ENCODE measurements around the gene PNPLA5. TPM values are rescaled to one million over a fixed set of nuclear protein-coding genes. Genes with fewer than 3 reads are reported as not detected.

PNPLA5 gene
- total RNA-seq, 4 donors from 2014 or later = not detected

DNA sequence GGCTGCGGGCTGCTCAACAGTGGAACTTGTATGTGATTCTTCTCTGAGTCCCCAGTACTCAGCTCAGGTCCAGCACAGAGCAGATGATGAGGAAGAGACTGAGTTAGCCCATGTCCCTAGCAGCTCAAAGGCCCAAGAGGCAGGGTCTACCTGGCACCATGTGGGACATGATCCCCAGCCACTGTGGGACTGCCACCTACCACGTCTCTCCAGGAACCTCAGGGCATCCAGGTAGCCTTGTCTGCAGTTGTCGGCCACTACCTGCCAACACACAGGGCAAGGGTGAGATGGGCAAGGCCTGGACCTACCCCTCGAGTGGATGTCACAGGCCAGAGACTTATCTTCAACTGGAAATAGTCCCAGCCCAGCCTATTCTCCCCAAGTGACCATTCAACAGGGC, 4.4 kb downstream of the PNPLA5 start:
- TF ChIP-seq, protein P1, sequence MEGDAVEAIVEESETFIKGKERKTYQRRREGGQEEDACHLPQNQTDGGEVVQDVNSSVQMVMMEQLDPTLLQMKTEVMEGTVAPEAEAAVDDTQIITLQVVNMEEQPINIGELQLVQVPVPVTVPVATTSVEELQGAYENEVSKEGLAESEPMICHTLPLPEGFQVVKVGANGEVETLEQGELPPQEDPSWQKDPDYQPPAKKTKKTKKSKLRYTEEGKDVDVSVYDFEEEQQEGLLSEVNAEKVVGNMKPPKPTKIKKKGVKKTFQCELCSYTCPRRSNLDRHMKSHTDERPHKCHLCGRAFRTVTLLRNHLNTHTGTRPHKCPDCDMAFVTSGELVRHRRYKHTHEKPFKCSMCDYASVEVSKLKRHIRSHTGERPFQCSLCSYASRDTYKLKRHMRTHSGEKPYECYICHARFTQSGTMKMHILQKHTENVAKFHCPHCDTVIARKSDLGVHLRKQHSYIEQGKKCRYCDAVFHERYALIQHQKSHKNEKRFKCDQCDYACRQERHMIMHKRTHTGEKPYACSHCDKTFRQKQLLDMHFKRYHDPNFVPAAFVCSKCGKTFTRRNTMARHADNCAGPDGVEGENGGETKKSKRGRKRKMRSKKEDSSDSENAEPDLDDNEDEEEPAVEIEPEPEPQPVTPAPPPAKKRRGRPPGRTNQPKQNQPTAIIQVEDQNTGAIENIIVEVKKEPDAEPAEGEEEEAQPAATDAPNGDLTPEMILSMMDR (IDR thresholded peaks at IDR 0.05) = no peak
- no peak for TF ChIP-seq POLR2A (IDR thresholded peaks at IDR 0.05)
- Histone ChIP-seq H3K27me3 (peaks cover 6 to 19% of the 10 kb centered on the region in 2 donors), H3K4me3 (no peak overlapping the region), H3K36me3 (no peaks in the 10 kb centered on the region), H3K4me1 (no peaks in the 10 kb centered on the region), H3K9me3 (no peaks in the 10 kb centered on the region), H3K27ac (no peak overlapping the region)
- intact Hi-C loops (cut with DNase I; ENCODE audit: low total_unique reads) = no loop called here
- no peak for DNase-seq

- DNase-seq = no peak
- intact Hi-C loops (cut with DNase I; ENCODE audit: low total_unique reads) = no loop called here
- H3K27me3 ChIP-seq = peaks cover 6 to 14% of the 10 kb centered on the region in 2 donors
- TF ChIP-seq, protein P1 (IDR thresholded peaks at IDR 0.05) = no peak
- TF ChIP-seq POLR2A (IDR thresholded peaks at IDR 0.05) = no peak
- no peaks in the 10 kb centered on the region for H3K9me3 ChIP-seq
- H3K4me3 ChIP-seq = no peak overlapping the region
- no peaks in the 10 kb centered on the region for H3K36me3 ChIP-seq
- H3K4me1 ChIP-seq = no peaks in the 10 kb centered on the region
- H3K27ac ChIP-seq = no peak overlapping the region
Measured at GRCh38 chr22:43886231-43886630, 5.6 kb downstream of the PNPLA5 start.

GRCh38 chr22:43885786-43886185, 6.0 kb downstream of the PNPLA5 start:
- H3K4me1 ChIP-seq = no peaks in the 10 kb centered on the region
- no peaks in the 10 kb centered on the region for H3K36me3 ChIP-seq
- H3K27me3 ChIP-seq = peaks cover 3 to 9% of the 10 kb centered on the region in 2 donors
- intact Hi-C loops (cut with DNase I; ENCODE audit: low total_unique reads) = no loop called here
- H3K4me3 ChIP-seq = no peak overlapping the region
- TF ChIP-seq POLR2A (IDR thresholded peaks at IDR 0.05) = no peak
- TF ChIP-seq, protein P1 (IDR thresholded peaks at IDR 0.05) = no peak
- no peaks in the 10 kb centered on the region for H3K9me3 ChIP-seq
- DNase-seq = no peak
- H3K27ac ChIP-seq = no peak overlapping the region

- Histone ChIP-seq H3K9me3 (no peaks in the 10 kb centered on the region), H3K36me3 (no peaks in the 10 kb centered on the region), H3K4me1 (no peaks in the 10 kb centered on the region), H3K27me3 (peaks cover 0 to 4% of the 10 kb centered on the region in 2 donors), H3K4me3 (no peak overlapping the region), H3K27ac (no peak overlapping the region)
- intact Hi-C loops (cut with DNase I; ENCODE audit: low total_unique reads) = no loop called here
- TF ChIP-seq, protein P1 (IDR thresholded peaks at IDR 0.05) = peak in 1 of 4 experiments; percentile 3
- TF ChIP-seq POLR2A (IDR thresholded peaks at IDR 0.05) = no peak
- no peak for DNase-seq
Measured at GRCh38 chr22:43885319-43885671, 6.5 kb downstream of the PNPLA5 start.

GRCh38 chr22:43884600-43885318, 7.1 kb downstream of the PNPLA5 start:
- Histone ChIP-seq H3K36me3 (no peaks in the 10 kb centered on the region), H3K4me3 (no peak overlapping the region), H3K27me3 (no peaks in the 10 kb centered on the region), H3K27ac (no peak overlapping the region), H3K9me3 (no peaks in the 10 kb centered on the region), H3K4me1 (no peaks in the 10 kb centered on the region)
- no peak for TF ChIP-seq POLR2A (IDR thresholded peaks at IDR 0.05)
- TF ChIP-seq, protein P1 (IDR thresholded peaks at IDR 0.05) = peak; percentile 32 to 44 (median 36)
- intact Hi-C loops (cut with DNase I; ENCODE audit: low total_unique reads) = no loop called here
- DNase-seq = peak in 1 of 2 donors; percentile 28
